Trophoblast cell (in vitro differentiated cells and primary cell): Measurements from ENCODE around the gene TMEM140.

Experiments
- DNase-seq, 2 donors: peaks; one replicate each; pipeline ENCODE4 v3.0.0-alpha.2; 2016
- H2AFZ ChIP-seq: 2 replicates; pipeline ENCODE4 v1.6.1; 2013; ENCODE audit warnings: low read length, moderate library complexity, mild to moderate bottlenecking; ENCODE audit not compliant: insufficient read depth, poor library complexity
- H2AK5ac ChIP-seq: 2 replicates; pipeline ENCODE4 v1.6.1; 2013; ENCODE audit warnings: mild to moderate bottlenecking, low read length
- H2BK120ac ChIP-seq: 2 replicates; pipeline ENCODE4 v1.6.1; 2013; ENCODE audit warnings: low read length, mild to moderate bottlenecking, moderate library complexity; ENCODE audit not compliant: insufficient read depth, poor library complexity
- H2BK12ac ChIP-seq: 2 replicates; pipeline ENCODE4 v1.6.1; 2013; ENCODE audit warnings: mild to moderate bottlenecking, low read length, moderate library complexity
- H2BK5ac ChIP-seq: 2 replicates; pipeline ENCODE4 v1.6.1; 2013; ENCODE audit warnings: low read length, low read depth, moderate library complexity, mild to moderate bottlenecking; ENCODE audit not compliant: poor library complexity
- H3K14ac ChIP-seq: 2 replicates; pipeline ENCODE4 v1.6.1; 2013; ENCODE audit warnings: mild to moderate bottlenecking, low read length
- H3K18ac ChIP-seq: 2 replicates; pipeline ENCODE4 v1.6.1; 2013; ENCODE audit warnings: mild to moderate bottlenecking, low read length
- H3K23ac ChIP-seq: 2 replicates; pipeline ENCODE4 v1.6.1; 2013; ENCODE audit warnings: low read length
- H3K27ac ChIP-seq: 2 replicates; pipeline ENCODE4 v1.5.1; 2013; ENCODE audit warnings: low read depth, mild to moderate bottlenecking, inconsistent platforms, low read length, moderate library complexity
- H3K27me3 ChIP-seq: 2 replicates; pipeline ENCODE4 v1.6.1; 2013; ENCODE audit warnings: inconsistent platforms, mild to moderate bottlenecking, low read length, moderate library complexity; ENCODE audit not compliant: insufficient read depth
- H3K36me3 ChIP-seq, 2 experiments: 1 replicate in 1 of 2; 2 replicates in 1 of 2; pipeline ENCODE4 v1.6.1; 2013; ENCODE audit warnings: low read length in 2 of 2, mild to moderate bottlenecking in 2 of 2, moderate library complexity in 1 of 2; ENCODE audit not compliant: insufficient read depth in 2 of 2, control insufficient read depth in 1 of 2
- H3K4ac ChIP-seq: 2 replicates; pipeline ENCODE4 v1.6.1; 2013; ENCODE audit warnings: low read depth, mild to moderate bottlenecking, low read length, moderate library complexity
- H3K4me1 ChIP-seq, 2 experiments: 1 replicate in 1 of 2; 2 replicates in 1 of 2; pipeline ENCODE4 v1.6.1; 2013; ENCODE audit warnings: low read length in 2 of 2, mild to moderate bottlenecking in 2 of 2, moderate library complexity in 1 of 2; ENCODE audit not compliant: insufficient read depth in 2 of 2, control insufficient read depth in 1 of 2
- H3K4me2 ChIP-seq: 2 replicates; pipeline ENCODE4 v1.6.1; 2013; ENCODE audit warnings: inconsistent platforms, mild to moderate bottlenecking, low read length, moderate library complexity
- H3K4me3 ChIP-seq: 2 replicates; pipeline ENCODE4 v1.5.1; 2013; ENCODE audit warnings: mild to moderate bottlenecking, low read depth, low read length, inconsistent platforms
- H3K79me1 ChIP-seq: one replicate; pipeline ENCODE4 v1.6.1; 2013; ENCODE audit warnings: low read length
- H3K79me2 ChIP-seq: 2 replicates; pipeline ENCODE4 v1.6.1; 2013; ENCODE audit warnings: low read length, mild to moderate bottlenecking; ENCODE audit not compliant: control insufficient read depth, insufficient read depth, poor library complexity
- H3K9ac ChIP-seq: 2 replicates; pipeline ENCODE4 v1.6.1; 2013; ENCODE audit warnings: mild to moderate bottlenecking, low read length
- H3K9me3 ChIP-seq: 2 replicates; pipeline ENCODE4 v1.6.1; 2013; ENCODE audit warnings: low read depth, mild to moderate bottlenecking, control low read depth, inconsistent platforms, low read length; ENCODE audit not compliant: insufficient read depth
- H4K12ac ChIP-seq: 2 replicates; pipeline ENCODE4 v1.6.1; 2013; ENCODE audit warnings: low read depth, mild to moderate bottlenecking, low read length, moderate library complexity
- H4K8ac ChIP-seq: 2 replicates; pipeline ENCODE4 v1.6.1; 2013; ENCODE audit warnings: low read depth, mild to moderate bottlenecking, low read length, moderate library complexity
- H4K91ac ChIP-seq: one replicate; pipeline ENCODE4 v1.6.1; 2013; ENCODE audit warnings: low read depth, mild to moderate bottlenecking, low read length, moderate library complexity
- WGBS: extraction: QIAGEN DNeasy Blood & Tissue Kit; methylation state at CpG from one replicate; pipeline ENCODE4 v1.1.7; 2013; ENCODE audit warnings: missing lambda C conversion rate; ENCODE audit not compliant: insufficient read length, insufficient coverage; ENCODE audit errors: extremely low coverage; 5-methylcytosine and 5-hydroxymethylcytosine counted together

Gene TMEM140

GRCh38 chr7:135143885-135144668, 3.8 kb upstream of the TMEM140 start:
- Histone ChIP-seq H3K79me2 (no peaks in the 10 kb centered on the region), H2BK5ac (no peak overlapping the region), H3K36me3 (no peaks in the 10 kb centered on the region), H3K23ac (no peak overlapping the region), H3K18ac (no peak overlapping the region), H2AK5ac (no peak overlapping the region), H3K27ac (no peak overlapping the region), H3K4me2 (no peak overlapping the region), H4K8ac (no peak overlapping the region), H3K9ac (no peak overlapping the region), H4K12ac (no peak overlapping the region), H3K27me3 (no peaks in the 10 kb centered on the region), H3K14ac (no peak overlapping the region), H3K4ac (no peak overlapping the region), H2BK12ac (no peak overlapping the region), H2AFZ (no peak overlapping the region), H4K91ac (no peak overlapping the region), H3K4me3 (no peak overlapping the region), H3K4me1 (no peaks in the 10 kb centered on the region), H2BK120ac (no peak overlapping the region), H3K79me1 (no peaks in the 10 kb centered on the region), H3K9me3 (no peaks in the 10 kb centered on the region)
- WGBS: no CpG with 5 or more reads among the region's 3 CpGs
- DNase-seq: no peak

GRCh38 chr7:135147341-135147898, 452 bp upstream of the TMEM140 start:
- Histone ChIP-seq H4K91ac (no peak overlapping the region), H3K9me3 (no peaks in the 10 kb centered on the region), H2AK5ac (no peak overlapping the region), H4K8ac (no peak overlapping the region), H3K4me2 (no peak overlapping the region), H3K27ac (no peak overlapping the region), H3K18ac (no peak overlapping the region), H2BK12ac (no peak overlapping the region), H3K4me1 (no peaks in the 10 kb centered on the region), H2BK120ac (no peak overlapping the region), H4K12ac (no peak overlapping the region), H3K23ac (no peak overlapping the region), H3K9ac (no peak overlapping the region), H2BK5ac (peak overlapping the region; percentile 46), H3K79me1 (no peaks in the 10 kb centered on the region), H3K4ac (no peak overlapping the region), H3K36me3 (no peaks in the 10 kb centered on the region), H2AFZ (no peak overlapping the region), H3K4me3 (no peak overlapping the region), H3K79me2 (no peaks in the 10 kb centered on the region), H3K27me3 (no peaks in the 10 kb centered on the region), H3K14ac (no peak overlapping the region)
- WGBS: no CpG with 5 or more reads among the region's 6 CpGs
- DNase-seq: peak in 1 of 2 donors; percentile 2

GRCh38 chr7:135150072-135150782, 2.4 kb downstream of the TMEM140 start:
- Histone ChIP-seq H4K12ac (no peak overlapping the region), H3K4me3 (no peak overlapping the region), H2AFZ (no peak overlapping the region), H3K27ac (no peak overlapping the region), H2BK5ac (peak overlapping the region; percentile 40), H2BK12ac (no peak overlapping the region), H3K79me1 (no peaks in the 10 kb centered on the region), H3K4me1 (no peaks in the 10 kb centered on the region), H2AK5ac (no peak overlapping the region), H2BK120ac (no peak overlapping the region), H3K18ac (no peak overlapping the region), H3K79me2 (no peaks in the 10 kb centered on the region), H3K27me3 (no peaks in the 10 kb centered on the region), H3K4ac (no peak overlapping the region), H3K9me3 (no peaks in the 10 kb centered on the region), H3K23ac (no peak overlapping the region), H4K8ac (no peak overlapping the region), H3K36me3 (no peaks in the 10 kb centered on the region), H3K9ac (peak overlapping the region; percentile 33), H4K91ac (no peak overlapping the region), H3K4me2 (no peak overlapping the region), H3K14ac (no peak overlapping the region)
- no CpG with 5 or more reads among the region's 8 CpGs for WGBS
- DNase-seq: no peak

DNA sequence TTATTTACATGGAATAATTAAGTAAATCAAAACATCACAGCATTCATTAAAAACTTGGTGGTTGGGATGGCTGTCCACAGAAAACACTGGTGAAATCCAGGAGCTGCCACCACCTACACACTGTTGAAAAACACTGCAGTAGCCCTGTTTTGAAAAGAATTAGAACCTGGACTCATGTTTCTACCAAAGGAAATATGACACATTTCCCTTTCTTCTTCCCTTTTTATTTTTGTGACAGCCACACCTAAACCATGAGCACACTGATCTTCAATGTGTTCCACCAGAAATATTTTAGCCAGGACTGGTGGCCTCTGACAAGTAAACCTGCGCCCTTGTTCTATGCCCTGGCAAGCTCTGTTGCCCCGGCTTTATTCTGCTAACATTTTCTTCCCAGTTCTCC, 3.3 kb downstream of the TMEM140 start:
- Histone ChIP-seq H3K23ac (no peak overlapping the region), H3K79me2 (no peaks in the 10 kb centered on the region), H3K4ac (no peak overlapping the region), H3K9me3 (no peaks in the 10 kb centered on the region), H3K27me3 (no peaks in the 10 kb centered on the region), H4K8ac (no peak overlapping the region), H2BK12ac (no peak overlapping the region), H3K4me1 (no peaks in the 10 kb centered on the region), H4K12ac (no peak overlapping the region), H3K4me2 (no peak overlapping the region), H2AFZ (no peak overlapping the region), H2BK120ac (no peak overlapping the region), H2BK5ac (no peak overlapping the region), H3K27ac (no peak overlapping the region), H3K18ac (no peak overlapping the region), H3K4me3 (no peak overlapping the region), H3K9ac (no peak overlapping the region), H3K79me1 (no peaks in the 10 kb centered on the region), H4K91ac (no peak overlapping the region), H3K14ac (no peak overlapping the region), H3K36me3 (no peaks in the 10 kb centered on the region), H2AK5ac (no peak overlapping the region)
- DNase-seq: no peak
- whole genome bisulfite sequencing: no CpG with 5 or more reads among the region's 2 CpGs
